Endodermal cell (in vitro differentiated cells): ENCODE data around the gene FAM120B. TPM values are rescaled to one million over a fixed set of nuclear protein-coding genes. Genes with fewer than 3 reads are reported as not detected.

Source experiments
- DNase-seq: peaks from one replicate; pipeline ENCODE4 v3.0.0-alpha.2; 2017
- H3K27ac ChIP-seq: 2 replicates; pipeline ENCODE4 v1.5.1; 2013; ENCODE audit warnings: mild to moderate bottlenecking, low read depth, low read length, moderate library complexity
- H3K27me3 ChIP-seq: 2 replicates; pipeline ENCODE4 v1.6.1; 2013; ENCODE audit warnings: mild to moderate bottlenecking, low read length, moderate library complexity; ENCODE audit not compliant: insufficient read depth, control insufficient read depth, poor library complexity, severe bottlenecking
- H3K36me3 ChIP-seq: 2 replicates; pipeline ENCODE4 v1.7.0; 2013; ENCODE audit warnings: mild to moderate bottlenecking, low read length, moderate library complexity; ENCODE audit not compliant: control insufficient read depth, insufficient read depth
- H3K4me1 ChIP-seq: one replicate; pipeline ENCODE4 v1.7.0; 2013; ENCODE audit warnings: low read length; ENCODE audit not compliant: control insufficient read depth, insufficient read depth
- H3K4me3 ChIP-seq: 2 replicates; pipeline ENCODE4 v1.5.1; 2013; ENCODE audit warnings: mild to moderate bottlenecking, low read length, moderate library complexity
- H3K9ac ChIP-seq: 2 replicates; pipeline ENCODE4 v1.6.1; 2013; ENCODE audit warnings: mild to moderate bottlenecking, low read length, moderate library complexity; ENCODE audit not compliant: poor library complexity, severe bottlenecking; ENCODE audit errors: extremely low read depth
- H3K9me3 ChIP-seq: 2 replicates; pipeline ENCODE4 v1.6.1; 2013; ENCODE audit warnings: mild to moderate bottlenecking, low read length, moderate library complexity; ENCODE audit not compliant: control insufficient read depth
- H3K27ac Mint-ChIP-seq: 2 replicates; pipeline ENCODE4 v1.8.0; 2020; ENCODE audit warnings: mixed read lengths
- H3K27me3 Mint-ChIP-seq: 2 replicates; pipeline ENCODE4 v1.8.0; 2021; ENCODE audit warnings: mild to moderate bottlenecking, mixed read lengths; ENCODE audit not compliant: insufficient read depth
- H3K36me3 Mint-ChIP-seq: 2 replicates; pipeline ENCODE4 v1.8.0; 2020; ENCODE audit warnings: low read depth, mixed read lengths
- H3K4me1 Mint-ChIP-seq: 2 replicates; pipeline ENCODE4 v1.8.0; 2020; ENCODE audit warnings: mixed read lengths
- H3K4me3 Mint-ChIP-seq: 2 replicates; pipeline ENCODE4 v1.8.0; 2020; ENCODE audit warnings: mild to moderate bottlenecking, moderate library complexity, mixed read lengths
- H3K9me3 Mint-ChIP-seq: 2 replicates; pipeline ENCODE4 v1.8.0; 2020; ENCODE audit warnings: mild to moderate bottlenecking, mixed read lengths
- CTCF ChIP-seq: fragments of 200-600 bp; sonication (generic); conservative IDR thresholded peaks from 2 replicates; pipeline ENCODE4 v1.5.0; 2021; ENCODE audit warnings: antibody characterized with exemption, mild to moderate bottlenecking
- WGBS, 2 experiments: methylation state at CpG; one replicate each; pipeline versions ENCODE4 v1.1.5 to v1.1.7; 2013; ENCODE audit warnings: missing lambda C conversion rate in 2 of 2, mixed read lengths in 1 of 2; ENCODE audit not compliant: insufficient coverage in 1 of 2, insufficient read length in 1 of 2; 5-methylcytosine and 5-hydroxymethylcytosine counted together
- total RNA-seq, 2 donors: library from RNA; stranded (reverse); fragmentation: NEBNext Ultra II Directional in 1 of 2; extraction: Animal tissue kit (Norgen Biotek cat#: 25700) in 1 of 2; gene quantifications; 2 replicates in 1 of 2; 3 replicates in 1 of 2; pipeline ENCODE4 v1.2.1, GENCODE V29; 2021

FAM120B gene
- total RNA-seq, 2 donors from 2014 or later, result 25.7 to 27.5 TPM

- no peak for TF ChIP-seq CTCF
- Histone ChIP-seq H3K9me3 (no peaks in the 10 kb centered on the region), H3K27ac (no peak overlapping the region), H3K9ac (no peak overlapping the region), H3K36me3 (no peaks in the 10 kb centered on the region), H3K4me3 (no peak overlapping the region), H3K4me1 (no peaks in the 10 kb centered on the region), H3K27me3 (no peaks in the 10 kb centered on the region)
- WGBS, 2 experiments, result 82 to 83% methylated on average over 8 of the region's 8 CpGs
- no peaks in the 10 kb centered on the region for H3K36me3 Mint-ChIP-seq
- peaks cover 10% of the 10 kb centered on the region for H3K27me3 Mint-ChIP-seq
- H3K4me1 Mint-ChIP-seq, result no peaks in the 10 kb centered on the region
- DNase-seq, result no peak
- H3K27ac Mint-ChIP-seq, result no peak overlapping the region
- H3K4me3 Mint-ChIP-seq, result no peak overlapping the region
- no peaks in the 10 kb centered on the region for H3K9me3 Mint-ChIP-seq
Measured at GRCh38 chr6:170416303-170416702, 109.7 kb downstream of the FAM120B start.

- Mint-ChIP-seq H3K4me3 (no peak overlapping the region), H3K9me3 (no peaks in the 10 kb centered on the region), H3K27me3 (peaks cover 11% of the 10 kb centered on the region), H3K27ac (no peak overlapping the region), H3K4me1 (no peaks in the 10 kb centered on the region), H3K36me3 (no peaks in the 10 kb centered on the region)
- Histone ChIP-seq H3K27ac (no peak overlapping the region), H3K9me3 (no peaks in the 10 kb centered on the region), H3K9ac (no peak overlapping the region), H3K4me1 (no peaks in the 10 kb centered on the region), H3K27me3 (no peaks in the 10 kb centered on the region), H3K36me3 (no peaks in the 10 kb centered on the region), H3K4me3 (no peak overlapping the region)
- DNase-seq, result peak; percentile 20
- no peak for TF ChIP-seq CTCF
- WGBS, 2 experiments, result 94 to 98% methylated on average over 7 to 10 of the region's 10 CpGs
Measured at GRCh38 chr6:170416959-170417606, 110.5 kb downstream of the FAM120B start.

GRCh38 chr6:170417881-170418280, 111.3 kb downstream of the FAM120B start:
- no peak overlapping the region for H3K9ac ChIP-seq
- no peak overlapping the region for H3K4me3 ChIP-seq
- peak; percentile 28 for DNase-seq
- H3K36me3 Mint-ChIP-seq, result no peaks in the 10 kb centered on the region
- H3K36me3 ChIP-seq, result no peaks in the 10 kb centered on the region
- WGBS, 2 experiments, result 91 to 94% methylated on average over 9 of the region's 9 CpGs
- H3K27me3 Mint-ChIP-seq, result peaks cover 14% of the 10 kb centered on the region
- no peak for TF ChIP-seq CTCF
- no peak overlapping the region for H3K27ac Mint-ChIP-seq
- no peaks in the 10 kb centered on the region for H3K9me3 Mint-ChIP-seq
- H3K27me3 ChIP-seq, result no peaks in the 10 kb centered on the region
- H3K4me1 ChIP-seq, result no peaks in the 10 kb centered on the region
- H3K4me1 Mint-ChIP-seq, result peaks cover 2% of the 10 kb centered on the region
- no peak overlapping the region for H3K4me3 Mint-ChIP-seq
- no peaks in the 10 kb centered on the region for H3K9me3 ChIP-seq
- H3K27ac ChIP-seq, result no peak overlapping the region
